AG04449 (cell line): ENCODE measurements around the gene PDE4B.

Experiments used
- CTCF ChIA-PET: fragments of 350-600 bp; formaldehyde crosslinking; extraction: SDS; loops from one replicate; lab custom pipeline; 2021; ENCODE audit warnings: antibody characterized with exemption; lab: Yijun Ruan, JAX
- POLR2A ChIA-PET: fragments of 400-600, 350-600 bp; formaldehyde crosslinking; extraction: SDS; loops from one replicate; lab custom pipeline; 2020; ENCODE audit warnings: antibody characterized with exemption, inconsistent platforms; lab: Yijun Ruan, JAX
- DNase-seq: peaks from one replicate; pipeline ENCODE4 v3.0.0-alpha.2; 2010; ENCODE audit warnings: low read depth, low spot score
- H3K4me3 ChIP-seq: 2 replicates; pipeline ENCODE4 v1.5.1; 2011; ENCODE audit warnings: low read depth, mild to moderate bottlenecking, control low read depth, low read length
- CTCF ChIP-seq: IDR thresholded peaks from one replicate; pipeline ENCODE4 v1.5.1; 2011; ENCODE audit warnings: mild to moderate bottlenecking, moderate library complexity, low read length, control low read depth, inconsistent platforms; ENCODE audit not compliant: insufficient read depth; ENCODE audit errors: missing control alignments

The PDE4B gene

GRCh38 chr1:66265796-66266195, 473.1 kb downstream of the PDE4B start:
- no peak for DNase-seq
- ChIA-PET CTCF (interaction anchor here (1.1 to 5.0 kb wide), 5 partner anchors 12 to 181 kb away, joined by 3 to 22 read pairs (median 11); no protein-coding TSS in a partner anchor), POLR2A (interaction anchor here (2.0 kb wide), 1 partner anchor 67 kb away, joined by 5 read pairs; no protein-coding TSS in a partner anchor)
- TF ChIP-seq CTCF = no peak
- no peak overlapping the region for H3K4me3 ChIP-seq

- DNase-seq = no peak
- no peak for TF ChIP-seq CTCF
- ChIA-PET POLR2A (interaction anchor here (2.0 kb wide), 1 partner anchor 66 kb away, joined by 5 read pairs; no protein-coding TSS in a partner anchor), CTCF (interaction anchor here (1.1 to 5.0 kb wide), 4 partner anchors 24 to 238 kb away, joined by 3 to 21 read pairs (median 7); no protein-coding TSS in a partner anchor)
- no peak overlapping the region for H3K4me3 ChIP-seq
Measured at GRCh38 chr1:66266350-66266749, 473.7 kb downstream of the PDE4B start.

- ChIA-PET POLR2A (no interaction called here), CTCF (interaction anchor here (1.3 to 5.0 kb wide), 2 partner anchors 180 to 237 kb away, joined by 3 to 21 read pairs; no protein-coding TSS in a partner anchor)
- no peak for DNase-seq
- H3K4me3 ChIP-seq = no peak overlapping the region
- no peak for TF ChIP-seq CTCF
Measured at GRCh38 chr1:66266756-66267155, 474.1 kb downstream of the PDE4B start.

GRCh38 chr1:66267201-66267940, 474.7 kb downstream of the PDE4B start:
- no peak for DNase-seq
- no peak overlapping the region for H3K4me3 ChIP-seq
- no peak for TF ChIP-seq CTCF
- CTCF ChIA-PET = interaction anchor here (1.3 to 5.0 kb wide), 5 partner anchors 9 to 237 kb away, joined by 3 to 21 read pairs (median 4); no protein-coding TSS in a partner anchor
- POLR2A ChIA-PET = no interaction called here

GRCh38 chr1:66269222-66269621, 476.5 kb downstream of the PDE4B start:
- ChIA-PET CTCF (interaction anchor here (0.9 kb wide), 1 partner anchor 177 kb away, joined by 4 read pairs; no protein-coding TSS in a partner anchor), POLR2A (no interaction called here)
- no peak overlapping the region for H3K4me3 ChIP-seq
- TF ChIP-seq CTCF = no peak
- DNase-seq = no peak
